DOHH2 (cell line): ENCODE results near the gene TMEM9B.

Source experiments
- EZH2phosphoT487 ChIP-seq: fragments of 200-600 bp; sonication (generic); IDR thresholded peaks from 2 replicates; pipeline ENCODE4 v1.6.1; 2017; ENCODE audit warnings: borderline replicate concordance, mild to moderate bottlenecking, antibody characterized with exemption, low read length, moderate library complexity, mixed read lengths
- TF ChIP-seq, protein P1 (sequence below): fragments of 200-600 bp; sonication (generic); IDR thresholded peaks from one replicate; pipeline ENCODE4 v1.5.1; 2014; ENCODE audit warnings: antibody characterized with exemption, mild to moderate bottlenecking, low read depth, low read length; ENCODE audit not compliant: poor library complexity, severe bottlenecking

DNA sequence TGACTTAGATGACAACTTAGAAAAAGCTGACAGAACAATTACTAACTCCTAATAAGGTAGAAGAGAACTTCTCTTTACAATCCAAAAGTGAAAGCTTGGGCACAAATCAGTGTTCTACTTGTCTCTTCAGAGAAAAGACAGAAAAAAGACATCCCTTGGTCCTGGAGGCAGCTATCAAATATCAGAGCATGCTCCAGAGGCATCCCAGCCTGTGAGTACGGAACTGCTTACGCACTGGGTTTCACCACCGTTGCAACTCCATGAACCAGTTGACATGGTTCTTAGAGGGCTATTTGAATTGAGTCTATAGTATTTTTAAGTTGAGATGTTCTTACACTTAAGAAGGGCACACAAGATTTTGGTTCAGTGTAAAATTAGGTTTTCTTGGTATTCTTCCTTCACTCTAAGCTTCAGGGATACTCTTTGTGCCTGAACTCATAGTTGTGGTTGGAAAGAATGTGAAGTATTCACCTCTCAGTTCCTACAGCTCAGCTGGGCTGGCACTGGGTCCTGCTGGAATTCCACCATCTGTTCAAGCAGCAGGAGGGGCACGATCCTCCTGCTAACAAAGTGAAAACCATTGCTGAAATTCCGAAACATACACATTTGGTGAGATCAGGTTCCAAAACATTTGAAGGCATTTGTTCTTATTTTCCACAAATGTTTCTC lies 47.0 kb downstream of the TMEM9B start:
- TF ChIP-seq, protein P1, sequence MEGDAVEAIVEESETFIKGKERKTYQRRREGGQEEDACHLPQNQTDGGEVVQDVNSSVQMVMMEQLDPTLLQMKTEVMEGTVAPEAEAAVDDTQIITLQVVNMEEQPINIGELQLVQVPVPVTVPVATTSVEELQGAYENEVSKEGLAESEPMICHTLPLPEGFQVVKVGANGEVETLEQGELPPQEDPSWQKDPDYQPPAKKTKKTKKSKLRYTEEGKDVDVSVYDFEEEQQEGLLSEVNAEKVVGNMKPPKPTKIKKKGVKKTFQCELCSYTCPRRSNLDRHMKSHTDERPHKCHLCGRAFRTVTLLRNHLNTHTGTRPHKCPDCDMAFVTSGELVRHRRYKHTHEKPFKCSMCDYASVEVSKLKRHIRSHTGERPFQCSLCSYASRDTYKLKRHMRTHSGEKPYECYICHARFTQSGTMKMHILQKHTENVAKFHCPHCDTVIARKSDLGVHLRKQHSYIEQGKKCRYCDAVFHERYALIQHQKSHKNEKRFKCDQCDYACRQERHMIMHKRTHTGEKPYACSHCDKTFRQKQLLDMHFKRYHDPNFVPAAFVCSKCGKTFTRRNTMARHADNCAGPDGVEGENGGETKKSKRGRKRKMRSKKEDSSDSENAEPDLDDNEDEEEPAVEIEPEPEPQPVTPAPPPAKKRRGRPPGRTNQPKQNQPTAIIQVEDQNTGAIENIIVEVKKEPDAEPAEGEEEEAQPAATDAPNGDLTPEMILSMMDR, result no peak
- TF ChIP-seq EZH2phosphoT487, result no peak
